ENCODE measurements around the gene CLASP2.

CLASP2 gene

GRCh38 chr3:33746416-33747116, 28.5 kb upstream of the CLASP2 start:
- Histone ChIP-seq H3K9ac (ENCODE audit: low read depth, low read length) (no peak overlapping the region), H3K27me3 (ENCODE audit: insufficient read depth, low read length, poor library complexity) (no peaks in the 10 kb centered on the region), H3K4me3 (ENCODE audit: low read depth in 1 of 2, low read length in 2 of 2) (no peak overlapping the region), H4K20me1 (ENCODE audit: insufficient read depth, low read length) (no peaks in the 10 kb centered on the region), H3K9me3 (ENCODE audit: insufficient read depth, low read length, severe bottlenecking) (no peaks in the 10 kb centered on the region), H3K27ac (ENCODE audit: low read length) (no peak overlapping the region), H2AFZ (ENCODE audit: low read depth, low read length) (no peak overlapping the region), H3K4me1 (ENCODE audit: insufficient read depth, low read length) (no peaks in the 10 kb centered on the region), H3K4me2 (ENCODE audit: insufficient read depth, low read length) (no peak overlapping the region), H3K79me2 (ENCODE audit: insufficient read depth, low read length) (no peaks in the 10 kb centered on the region), H3K36me3 (ENCODE audit: insufficient read depth, low read length) (no peaks in the 10 kb centered on the region)
- no peak for TF ChIP-seq EZH2 (IDR thresholded peaks at IDR 0.05; ENCODE audit: borderline replicate concordance, low read depth, low read length, severe bottlenecking)
- no peak for TF ChIP-seq CTCF (IDR thresholded peaks at IDR 0.05; ENCODE audit: borderline replicate concordance, extremely low read depth, low read length, poor library complexity, severe bottlenecking)
- no peak for DNase-seq
- peak; percentile 40; the same call in 1 of the 3 replicates for ATAC-seq (ENCODE audit: insufficient read depth, low read depth)

- H3K27me3 ChIP-seq (ENCODE audit: insufficient read depth, low read length, poor library complexity): no peaks in the 10 kb centered on the region
- no peaks in the 10 kb centered on the region for H3K79me2 ChIP-seq (ENCODE audit: insufficient read depth, low read length)
- no peak overlapping the region for H3K4me2 ChIP-seq (ENCODE audit: insufficient read depth, low read length)
- H2AFZ ChIP-seq (ENCODE audit: low read depth, low read length): no peak overlapping the region
- H3K9ac ChIP-seq (ENCODE audit: low read depth, low read length): no peak overlapping the region
- ATAC-seq (ENCODE audit: insufficient read depth, low read depth) (no peak), DNase-seq (no peak)
- H3K4me3 ChIP-seq (ENCODE audit: low read depth in 1 of 2, low read length in 2 of 2): no peak overlapping the region
- H4K20me1 ChIP-seq (ENCODE audit: insufficient read depth, low read length): no peaks in the 10 kb centered on the region
- TF ChIP-seq EZH2 (IDR thresholded peaks at IDR 0.05; ENCODE audit: borderline replicate concordance, low read depth, low read length, severe bottlenecking) (no peak), CTCF (IDR thresholded peaks at IDR 0.05; ENCODE audit: borderline replicate concordance, extremely low read depth, low read length, poor library complexity, severe bottlenecking) (no peak)
- no peaks in the 10 kb centered on the region for H3K4me1 ChIP-seq (ENCODE audit: insufficient read depth, low read length)
- H3K36me3 ChIP-seq (ENCODE audit: insufficient read depth, low read length): no peaks in the 10 kb centered on the region
- H3K27ac ChIP-seq (ENCODE audit: low read length): no peak overlapping the region
- peaks cover 3% of the 10 kb centered on the region for H3K9me3 ChIP-seq (ENCODE audit: insufficient read depth, low read length, severe bottlenecking)
These were observed 19.1 kb upstream of the CLASP2 start for GRCh38 chr3:33737146-33737545.

GRCh38 chr3:33732394-33732793, 14.3 kb upstream of the CLASP2 start:
- Histone ChIP-seq H3K9ac (ENCODE audit: low read depth, low read length) (no peak overlapping the region), H3K36me3 (ENCODE audit: insufficient read depth, low read length) (no peaks in the 10 kb centered on the region), H3K4me2 (ENCODE audit: insufficient read depth, low read length) (no peak overlapping the region), H4K20me1 (ENCODE audit: insufficient read depth, low read length) (no peaks in the 10 kb centered on the region), H3K79me2 (ENCODE audit: insufficient read depth, low read length) (no peaks in the 10 kb centered on the region), H3K9me3 (ENCODE audit: insufficient read depth, low read length, severe bottlenecking) (peaks cover 3% of the 10 kb centered on the region), H3K4me3 (ENCODE audit: low read depth in 1 of 2, low read length in 2 of 2) (no peak overlapping the region), H3K4me1 (ENCODE audit: insufficient read depth, low read length) (no peaks in the 10 kb centered on the region), H2AFZ (ENCODE audit: low read depth, low read length) (no peak overlapping the region), H3K27me3 (ENCODE audit: insufficient read depth, low read length, poor library complexity) (no peaks in the 10 kb centered on the region), H3K27ac (ENCODE audit: low read length) (no peak overlapping the region)
- DNase-seq (peak; percentile 29), ATAC-seq (ENCODE audit: insufficient read depth, low read depth) (no peak)
- TF ChIP-seq EZH2 (IDR thresholded peaks at IDR 0.05; ENCODE audit: borderline replicate concordance, low read depth, low read length, severe bottlenecking) (no peak), CTCF (IDR thresholded peaks at IDR 0.05; ENCODE audit: borderline replicate concordance, extremely low read depth, low read length, poor library complexity, severe bottlenecking) (peak; percentile 50)

All from DND-41 (cell line).